SU-DHL-6 (cell line): ENCODE measurements around the gene HOXD4.

ENCODE experiments used
- EZH2phosphoT487 ChIP-seq: fragments of 200-600 bp; sonication (generic), shearing (Covaris generic); conservative IDR thresholded peaks from 2 replicates; pipeline ENCODE4 v1.6.1; 2018; ENCODE audit warnings: mild to moderate bottlenecking, antibody characterized with exemption, low read length, moderate library complexity, mixed read lengths
- TF ChIP-seq, protein P1 (sequence below): fragments of 200-600 bp; sonication (generic); IDR thresholded peaks from one replicate; pipeline ENCODE4 v1.5.1; 2017; ENCODE audit warnings: antibody characterized with exemption, mild to moderate bottlenecking, low read length, moderate library complexity; ENCODE audit not compliant: insufficient read depth, poor library complexity, severe bottlenecking

DNA sequence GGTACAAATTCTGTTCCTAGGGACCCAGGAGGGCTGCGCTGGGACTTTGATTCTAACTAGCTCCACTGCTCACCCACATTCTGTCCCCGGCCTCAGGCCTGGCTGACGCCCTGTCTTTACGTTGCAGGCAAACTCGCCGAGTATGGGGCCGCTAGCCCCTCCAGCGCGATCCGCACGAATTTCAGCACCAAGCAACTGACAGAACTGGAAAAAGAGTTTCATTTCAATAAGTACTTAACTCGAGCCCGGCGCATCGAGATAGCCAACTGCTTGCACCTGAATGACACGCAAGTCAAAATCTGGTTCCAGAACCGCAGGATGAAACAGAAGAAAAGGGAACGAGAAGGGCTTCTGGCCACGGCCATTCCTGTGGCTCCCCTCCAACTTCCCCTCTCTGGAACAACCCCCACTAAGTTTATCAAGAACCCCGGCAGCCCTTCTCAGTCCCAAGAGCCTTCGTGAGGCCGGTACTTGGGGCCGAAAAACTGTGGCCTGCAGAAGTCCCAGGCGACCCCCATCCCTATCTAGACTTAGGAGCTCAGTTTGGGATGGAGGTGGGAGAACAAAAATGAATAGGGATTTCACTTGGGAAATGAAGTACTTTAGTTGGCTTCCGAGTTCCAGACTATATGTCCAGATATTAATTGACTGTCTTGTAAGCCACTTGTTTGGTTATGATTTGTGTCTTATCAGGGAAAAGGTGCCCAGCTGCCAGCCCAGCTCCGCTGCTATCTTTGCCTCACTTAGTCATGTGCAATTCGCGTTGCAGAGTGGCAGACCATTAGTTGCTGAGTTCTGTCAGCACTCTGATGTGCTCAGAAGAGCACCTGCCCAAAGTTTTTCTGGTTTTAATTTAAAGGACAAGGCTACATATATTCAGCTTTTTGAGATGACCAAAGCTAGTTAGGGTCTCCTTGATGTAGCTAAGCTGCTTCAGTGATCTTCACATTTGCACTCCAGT is 38.6 kb downstream of the HOXD4 start:
- TF ChIP-seq, protein P1, sequence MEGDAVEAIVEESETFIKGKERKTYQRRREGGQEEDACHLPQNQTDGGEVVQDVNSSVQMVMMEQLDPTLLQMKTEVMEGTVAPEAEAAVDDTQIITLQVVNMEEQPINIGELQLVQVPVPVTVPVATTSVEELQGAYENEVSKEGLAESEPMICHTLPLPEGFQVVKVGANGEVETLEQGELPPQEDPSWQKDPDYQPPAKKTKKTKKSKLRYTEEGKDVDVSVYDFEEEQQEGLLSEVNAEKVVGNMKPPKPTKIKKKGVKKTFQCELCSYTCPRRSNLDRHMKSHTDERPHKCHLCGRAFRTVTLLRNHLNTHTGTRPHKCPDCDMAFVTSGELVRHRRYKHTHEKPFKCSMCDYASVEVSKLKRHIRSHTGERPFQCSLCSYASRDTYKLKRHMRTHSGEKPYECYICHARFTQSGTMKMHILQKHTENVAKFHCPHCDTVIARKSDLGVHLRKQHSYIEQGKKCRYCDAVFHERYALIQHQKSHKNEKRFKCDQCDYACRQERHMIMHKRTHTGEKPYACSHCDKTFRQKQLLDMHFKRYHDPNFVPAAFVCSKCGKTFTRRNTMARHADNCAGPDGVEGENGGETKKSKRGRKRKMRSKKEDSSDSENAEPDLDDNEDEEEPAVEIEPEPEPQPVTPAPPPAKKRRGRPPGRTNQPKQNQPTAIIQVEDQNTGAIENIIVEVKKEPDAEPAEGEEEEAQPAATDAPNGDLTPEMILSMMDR, result no peak
- no peak for TF ChIP-seq EZH2phosphoT487
